HFF-Myc (cell line): ENCODE data around the gene GSG1L2.

ENCODE experiments used
- DNase-seq: peaks from one replicate; pipeline ENCODE4 v3.0.0-alpha.2; 2011; ENCODE audit warnings: low read depth; ENCODE audit errors: extremely low read depth
- H3K4me3 ChIP-seq: replicated peaks from 2 replicates; pipeline ENCODE4 v1.5.1; 2011; ENCODE audit warnings: low read depth, mild to moderate bottlenecking, control low read depth, low read length
- TF ChIP-seq, protein P1 (sequence below): IDR thresholded peaks from 2 replicates; pipeline ENCODE4 v1.5.1; 2012; ENCODE audit warnings: mild to moderate bottlenecking, low read depth, low read length, control low read depth; ENCODE audit errors: missing control alignments

GSG1L2 gene

DNA sequence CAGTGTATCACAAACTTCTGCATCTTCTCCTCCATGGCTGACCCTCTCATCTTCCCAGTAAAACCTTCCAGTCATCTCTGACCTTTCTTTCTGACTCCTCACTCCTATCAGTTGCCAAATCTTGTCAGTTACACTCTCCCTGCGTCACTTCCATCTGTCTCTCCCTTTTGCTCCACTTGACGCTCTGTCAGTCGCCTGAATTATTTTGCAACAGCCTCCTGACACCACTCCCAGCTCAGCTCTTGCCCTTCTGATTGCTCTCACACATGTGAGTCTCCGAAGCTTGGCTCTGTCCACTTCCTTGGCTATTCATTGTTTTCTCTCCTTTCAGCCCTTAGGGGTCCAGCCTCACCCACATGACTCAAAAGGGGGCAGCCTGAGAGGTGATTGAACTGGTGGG lies 58.2 kb downstream of the GSG1L2 start:
- H3K4me3 ChIP-seq = no peak overlapping the region
- DNase-seq = no peak
- TF ChIP-seq, protein P1, sequence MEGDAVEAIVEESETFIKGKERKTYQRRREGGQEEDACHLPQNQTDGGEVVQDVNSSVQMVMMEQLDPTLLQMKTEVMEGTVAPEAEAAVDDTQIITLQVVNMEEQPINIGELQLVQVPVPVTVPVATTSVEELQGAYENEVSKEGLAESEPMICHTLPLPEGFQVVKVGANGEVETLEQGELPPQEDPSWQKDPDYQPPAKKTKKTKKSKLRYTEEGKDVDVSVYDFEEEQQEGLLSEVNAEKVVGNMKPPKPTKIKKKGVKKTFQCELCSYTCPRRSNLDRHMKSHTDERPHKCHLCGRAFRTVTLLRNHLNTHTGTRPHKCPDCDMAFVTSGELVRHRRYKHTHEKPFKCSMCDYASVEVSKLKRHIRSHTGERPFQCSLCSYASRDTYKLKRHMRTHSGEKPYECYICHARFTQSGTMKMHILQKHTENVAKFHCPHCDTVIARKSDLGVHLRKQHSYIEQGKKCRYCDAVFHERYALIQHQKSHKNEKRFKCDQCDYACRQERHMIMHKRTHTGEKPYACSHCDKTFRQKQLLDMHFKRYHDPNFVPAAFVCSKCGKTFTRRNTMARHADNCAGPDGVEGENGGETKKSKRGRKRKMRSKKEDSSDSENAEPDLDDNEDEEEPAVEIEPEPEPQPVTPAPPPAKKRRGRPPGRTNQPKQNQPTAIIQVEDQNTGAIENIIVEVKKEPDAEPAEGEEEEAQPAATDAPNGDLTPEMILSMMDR = no peak

DNA sequence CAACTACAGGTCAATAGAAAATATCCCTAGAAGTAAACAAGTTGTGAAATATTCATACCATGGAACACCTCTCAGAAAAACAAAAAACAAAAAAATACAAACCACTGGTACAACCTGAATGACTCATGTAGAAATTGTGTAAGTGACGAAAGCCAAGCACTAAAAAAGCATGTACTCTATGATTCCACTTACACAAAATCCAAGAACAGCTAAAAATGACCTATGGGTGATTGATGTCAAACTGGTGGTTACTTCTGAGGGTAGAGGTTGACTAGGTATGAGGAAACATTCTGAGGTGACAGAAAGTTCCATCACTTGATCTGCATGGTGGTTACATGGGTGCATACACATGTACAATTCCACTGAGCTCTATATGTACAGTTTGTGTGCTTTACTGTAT lies 61.6 kb downstream of the GSG1L2 start:
- TF ChIP-seq, protein P1 = no peak
- DNase-seq = no peak
- H3K4me3 ChIP-seq = no peak overlapping the region

DNA sequence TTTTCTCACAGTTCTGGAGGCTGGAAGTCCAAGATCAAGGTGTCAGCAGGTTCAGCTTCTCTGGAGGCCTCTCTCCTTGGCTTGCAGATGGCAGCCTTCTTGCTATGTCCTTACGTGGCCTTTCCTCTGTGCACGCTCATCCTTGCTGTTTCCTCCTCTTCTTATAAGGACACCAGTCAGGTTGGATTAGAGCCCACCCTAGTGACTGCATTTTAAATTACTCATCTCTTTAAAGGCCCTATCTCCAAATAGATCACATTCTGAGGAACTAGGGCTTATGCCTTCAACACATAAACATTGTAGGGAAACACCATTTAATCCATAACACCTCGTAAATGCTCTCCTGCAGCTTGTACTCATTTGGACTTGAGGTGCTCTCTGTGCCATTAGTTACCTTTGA lies 66.8 kb downstream of the GSG1L2 start:
- TF ChIP-seq, protein P1 = no peak
- peak; percentile 37 for DNase-seq
- no peak overlapping the region for H3K4me3 ChIP-seq
